Activated CD8-positive, alpha-beta memory T cell treated with anti-CD3 and anti-CD28 coated beads, Interleukin-2, amount 50 U/mL, for 48 hours (primary cell): ENCODE measurements around the gene RNF141.

ENCODE experiments used
- DNase-seq: peaks from one replicate; pipeline ENCODE4 v3.0.0-alpha.2; 2020

Gene RNF141

GRCh38 chr11:10540915-10541560 is at the start of gene RNF141:
Gene RNF141 (minus strand): TSS chr11:10541187. CDS start chr11:10534158, 7,029 bp downstream.
- peak; percentile 99 for DNase-seq

DNA sequence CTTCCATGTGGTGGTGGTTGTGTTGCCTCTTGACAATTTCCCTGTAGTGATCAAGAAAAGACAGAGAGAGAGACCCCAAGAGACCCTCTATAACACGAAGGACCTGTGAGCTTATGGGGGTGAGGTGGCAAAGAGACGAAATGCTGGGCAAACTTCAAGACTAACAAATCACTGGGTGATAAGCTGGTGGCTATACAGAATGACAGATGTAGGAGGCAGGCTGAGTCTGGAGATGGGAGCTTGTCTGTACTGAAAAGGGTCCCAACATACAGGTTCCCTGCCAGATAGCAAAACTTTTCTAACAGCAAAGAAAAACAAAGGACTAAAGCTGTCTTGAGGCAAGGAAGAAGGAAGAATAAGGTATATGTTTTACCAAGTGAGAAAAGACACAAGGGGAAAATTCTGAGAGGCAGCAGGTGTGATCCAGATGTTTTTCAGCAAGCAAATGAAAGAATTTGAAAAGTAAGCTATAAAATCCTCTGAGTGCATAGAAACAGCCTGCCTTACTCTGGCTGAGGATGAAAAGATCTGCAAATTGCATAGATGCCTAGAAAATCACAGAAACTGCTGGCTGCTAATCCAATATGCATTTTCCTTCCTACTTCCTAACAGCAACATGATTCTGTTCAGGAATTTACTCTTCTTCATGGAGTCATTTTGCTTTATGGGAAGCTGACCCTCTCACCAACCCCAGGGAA is 49.4 kb upstream of the RNF141 start:
- DNase-seq, result no peak

- no peak for DNase-seq
Measured at GRCh38 chr11:10588904-10589303, 47.9 kb upstream of the RNF141 start.

DNA sequence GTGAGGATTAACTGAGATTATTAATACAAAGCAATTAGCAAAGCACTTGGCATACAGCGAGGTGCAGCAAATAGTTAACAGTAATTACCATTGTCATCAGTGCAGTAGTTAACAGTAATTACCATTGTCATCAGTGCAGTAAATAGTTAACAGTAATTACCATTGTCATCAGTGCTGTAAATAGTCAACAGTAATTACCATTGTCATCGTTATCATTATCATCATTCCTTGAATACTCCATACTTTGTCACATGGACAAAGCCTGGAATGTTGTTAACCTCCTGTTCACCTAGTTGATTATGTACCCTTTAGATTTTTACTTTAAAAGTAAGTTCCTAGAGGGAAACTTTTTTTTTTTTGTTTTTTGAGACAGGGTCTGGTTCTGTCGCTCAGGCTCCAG is 47.0 kb upstream of the RNF141 start:
- DNase-seq, result no peak

- DNase-seq, result no peak
Measured at GRCh38 chr11:10587388-10587787, 46.4 kb upstream of the RNF141 start.

DNA sequence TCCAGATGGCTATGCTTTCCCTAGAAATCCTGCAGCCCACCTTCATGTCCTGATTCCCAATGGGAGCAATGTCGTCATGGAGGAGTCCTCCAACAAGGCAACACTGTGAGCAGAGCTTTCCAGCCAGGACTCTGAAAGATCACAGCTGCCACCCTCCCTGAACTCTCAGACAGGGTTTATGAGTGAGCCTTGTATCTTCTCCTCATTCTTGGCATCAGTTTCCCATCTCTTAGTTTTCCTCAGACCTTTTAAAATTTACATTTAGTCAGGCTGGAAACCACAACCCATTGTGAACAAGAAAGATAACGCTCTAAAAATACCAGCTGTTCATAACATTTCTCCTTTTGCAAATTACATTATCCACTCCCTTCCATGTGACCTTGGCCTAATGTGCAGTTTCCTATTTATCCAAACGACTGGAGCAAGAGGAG is 43.1 kb upstream of the RNF141 start:
- no peak for DNase-seq

- DNase-seq, result no peak
Measured at GRCh38 chr11:10581481-10582019, 40.6 kb upstream of the RNF141 start.

DNA sequence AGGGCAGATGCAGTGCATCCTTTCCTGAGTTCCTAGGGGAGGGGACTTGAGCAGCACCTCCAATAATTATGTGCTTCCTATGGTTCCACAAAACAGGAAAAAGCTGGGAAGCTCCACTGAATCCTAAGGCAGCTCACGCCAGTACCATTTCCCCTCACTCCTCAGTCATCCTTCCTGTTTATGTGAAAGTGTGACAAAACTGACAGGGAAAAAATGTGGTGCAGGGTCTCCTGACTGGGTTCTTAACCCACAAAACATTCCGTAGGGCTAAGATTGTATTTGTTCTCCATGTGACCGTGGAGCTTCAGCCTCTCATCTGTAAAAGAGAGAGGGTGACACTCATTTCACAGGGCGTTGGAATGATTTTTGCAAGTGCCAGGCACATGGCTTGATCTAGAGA is 39.6 kb upstream of the RNF141 start:
- DNase-seq, result no peak

GRCh38 chr11:10579700-10580099 is 38.7 kb upstream of the RNF141 start:
- no peak for DNase-seq

- no peak for DNase-seq
Measured at GRCh38 chr11:10576035-10576398, 35.0 kb upstream of the RNF141 start.

GRCh38 chr11:10575346-10576034 is 34.5 kb upstream of the RNF141 start:
- no peak for DNase-seq

GRCh38 chr11:10573556-10573955 is 32.6 kb upstream of the RNF141 start:
- DNase-seq, result no peak

- DNase-seq, result no peak
Measured at GRCh38 chr11:10573028-10573427, 32.0 kb upstream of the RNF141 start.

DNA sequence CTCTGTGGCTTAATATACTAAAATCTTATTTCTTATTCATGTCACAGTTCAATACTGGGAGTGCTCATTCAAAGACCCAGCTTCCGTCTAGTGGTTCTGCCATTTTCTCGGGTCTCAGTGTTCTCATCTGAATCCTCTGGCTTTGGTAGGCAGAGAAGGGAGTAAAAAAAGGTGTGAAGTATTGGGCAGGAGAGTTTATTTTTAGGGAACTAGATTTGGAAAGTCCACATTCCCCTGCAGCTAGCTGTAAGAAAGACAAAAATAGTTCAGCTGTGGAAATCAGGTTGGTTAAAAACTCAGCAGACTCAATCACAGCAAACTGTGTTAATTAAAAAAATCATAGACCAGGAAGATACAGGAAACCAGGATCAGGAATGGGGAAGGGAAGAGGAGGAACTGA is 31.5 kb upstream of the RNF141 start:
- no peak for DNase-seq

DNA sequence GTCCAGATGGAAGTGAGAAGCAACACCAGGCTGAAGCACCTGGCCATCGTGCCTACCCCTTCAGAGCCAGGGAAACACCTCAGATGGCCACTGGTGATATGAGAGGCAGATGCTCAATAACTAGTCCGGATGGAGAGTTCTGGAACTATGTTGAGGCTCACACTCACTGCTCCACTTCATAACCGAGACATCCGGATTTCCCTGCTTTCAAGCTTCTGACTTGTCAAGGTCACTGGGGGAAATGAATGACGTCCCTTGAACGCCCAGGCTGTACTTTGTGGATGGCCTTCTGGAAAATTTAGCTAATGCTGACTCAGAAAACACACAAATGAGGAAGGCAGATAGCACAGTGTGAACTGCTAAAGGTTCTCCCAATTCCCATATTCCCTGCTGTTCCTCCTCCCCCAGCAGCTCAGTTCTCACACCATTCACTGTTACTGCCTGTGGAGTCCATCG is 27.5 kb upstream of the RNF141 start, which contains the start of gene LYVE1:
LYVE1 (minus strand) TSS at position 180 of the 456 bp plus-strand sequence; CDS start at position 47, 133 bp downstream.
- no peak for DNase-seq

DNA sequence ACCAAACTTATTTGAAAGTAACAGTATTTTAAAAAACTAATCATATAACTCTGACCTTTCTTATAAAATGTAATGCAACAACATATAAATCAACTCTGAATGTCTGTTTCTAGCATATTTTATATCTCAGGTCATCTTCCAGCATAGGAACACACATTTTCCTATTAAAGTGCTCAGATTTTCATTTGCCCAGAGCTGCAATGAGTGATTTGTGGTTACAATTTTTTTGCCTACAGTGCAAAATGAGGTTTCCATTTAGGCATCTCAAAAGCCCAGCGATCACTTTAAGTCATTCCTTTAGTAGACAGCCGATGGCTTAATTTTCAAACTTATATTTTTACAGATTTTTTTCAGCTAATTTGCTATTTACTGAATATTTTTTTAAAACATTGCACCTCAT is 26.5 kb upstream of the RNF141 start:
- DNase-seq, result no peak

GRCh38 chr11:10566257-10566957 is 25.4 kb upstream of the RNF141 start:
- no peak for DNase-seq

DNA sequence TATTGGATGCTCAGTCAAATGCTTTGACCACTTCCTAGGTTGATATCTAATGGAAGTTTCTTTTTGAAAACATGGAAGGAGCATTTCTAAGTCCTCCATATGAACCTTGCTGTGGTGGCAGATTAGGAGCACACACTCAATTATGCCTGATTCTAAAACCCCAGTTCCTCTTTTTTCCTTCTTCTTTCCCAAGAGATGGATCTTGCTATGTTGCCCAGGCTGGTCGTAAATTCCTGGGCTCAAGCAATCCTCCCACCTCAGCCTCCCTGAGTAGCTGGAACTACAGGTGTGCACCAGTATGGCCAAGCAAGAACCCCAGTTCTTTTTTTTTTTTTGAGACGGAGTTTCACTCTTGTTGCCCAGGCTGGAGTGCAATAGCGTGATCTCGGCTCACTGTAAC is 24.5 kb upstream of the RNF141 start:
- DNase-seq, result no peak

DNA sequence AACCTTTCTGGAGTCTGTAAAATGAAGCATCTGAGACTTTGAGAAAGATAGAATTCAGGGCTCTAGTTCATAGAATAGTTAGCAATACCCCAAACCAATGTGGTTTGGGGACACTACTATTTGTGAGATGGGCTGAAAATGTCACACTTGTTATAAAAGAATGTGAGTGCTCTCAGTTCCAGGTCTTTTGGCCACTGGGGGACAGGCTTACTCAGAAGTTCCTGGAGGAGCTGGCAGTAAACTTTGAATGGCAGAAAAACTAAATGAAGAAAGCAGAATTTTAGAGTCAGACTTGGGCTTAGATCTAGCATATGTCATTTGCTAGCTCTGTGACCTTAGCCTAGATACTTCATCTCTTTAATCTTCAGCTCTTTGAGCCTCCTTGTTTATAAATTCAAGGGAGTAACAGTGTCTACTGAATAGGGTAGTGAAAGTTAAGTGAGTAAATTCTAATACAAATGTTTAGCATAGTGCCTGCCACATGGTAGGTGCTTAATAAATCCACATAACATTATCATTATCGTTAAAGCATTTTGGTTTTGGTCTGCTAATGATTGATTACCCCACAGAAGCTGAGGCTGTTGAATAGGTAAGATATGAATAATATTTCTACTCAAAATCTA is 23.8 kb upstream of the RNF141 start:
- DNase-seq, result no peak

GRCh38 chr11:10564030-10564429 is 23.0 kb upstream of the RNF141 start:
- DNase-seq, result no peak

- no peak for DNase-seq
Measured at GRCh38 chr11:10561947-10562346, 21.0 kb upstream of the RNF141 start.

DNA sequence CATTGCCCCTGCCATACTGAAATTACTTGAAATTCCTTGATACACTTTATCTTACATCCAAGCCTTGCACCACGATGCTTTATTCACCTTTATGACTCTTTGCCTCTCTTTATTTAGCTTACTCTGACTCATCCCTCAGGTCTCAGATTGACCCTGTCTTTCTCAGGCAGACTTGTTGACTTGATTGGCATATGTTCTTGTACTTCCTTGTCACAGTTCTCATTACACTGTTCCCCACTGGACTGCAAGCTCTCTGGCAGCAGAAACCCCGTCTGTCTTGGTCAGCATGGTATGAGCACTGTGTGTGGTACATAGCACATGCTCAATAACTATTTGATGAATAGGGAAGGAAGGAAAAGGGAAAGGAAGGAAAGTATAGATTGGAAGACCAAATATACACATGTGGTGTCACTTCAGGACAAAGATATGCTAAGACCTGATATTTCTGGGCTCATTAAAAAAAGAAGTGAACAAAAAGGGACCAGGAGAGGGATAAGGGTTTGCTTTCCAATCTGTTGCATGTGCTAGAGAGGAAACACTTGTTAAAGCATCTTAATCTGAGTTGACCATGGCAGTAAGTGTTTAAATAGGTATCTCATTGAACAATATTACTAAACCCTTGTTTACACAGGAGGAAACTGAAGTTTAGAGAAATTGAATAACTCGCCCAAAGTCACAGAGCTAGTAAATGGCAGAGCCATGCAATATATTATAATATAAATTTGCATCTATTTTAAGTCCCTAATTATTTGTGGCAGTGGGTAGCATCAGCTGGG is 20.2 kb upstream of the RNF141 start:
- DNase-seq, result no peak
